ENCODE measurements around the gene ZCCHC14.

DNA sequence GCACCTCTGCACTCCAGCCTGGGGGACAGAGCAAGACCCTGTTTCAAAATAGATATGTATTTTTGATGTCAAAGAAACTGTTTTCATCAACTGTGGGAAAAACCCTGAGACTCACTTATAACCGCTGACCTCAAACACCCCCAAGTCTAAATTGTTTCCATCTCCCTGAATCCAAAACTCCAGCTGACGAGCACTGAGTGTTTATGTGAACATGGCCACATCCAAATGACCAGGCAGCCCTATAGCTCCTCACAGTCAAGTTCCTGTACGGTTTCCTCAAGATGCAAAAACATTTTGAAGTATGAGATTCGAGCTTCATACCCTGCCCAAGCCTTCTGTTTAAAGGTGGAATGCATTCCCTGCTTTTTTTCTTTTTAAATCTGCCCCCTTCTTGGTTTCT, 45.3 kb upstream of the ZCCHC14 start:
- TF ChIP-seq, protein P1, sequence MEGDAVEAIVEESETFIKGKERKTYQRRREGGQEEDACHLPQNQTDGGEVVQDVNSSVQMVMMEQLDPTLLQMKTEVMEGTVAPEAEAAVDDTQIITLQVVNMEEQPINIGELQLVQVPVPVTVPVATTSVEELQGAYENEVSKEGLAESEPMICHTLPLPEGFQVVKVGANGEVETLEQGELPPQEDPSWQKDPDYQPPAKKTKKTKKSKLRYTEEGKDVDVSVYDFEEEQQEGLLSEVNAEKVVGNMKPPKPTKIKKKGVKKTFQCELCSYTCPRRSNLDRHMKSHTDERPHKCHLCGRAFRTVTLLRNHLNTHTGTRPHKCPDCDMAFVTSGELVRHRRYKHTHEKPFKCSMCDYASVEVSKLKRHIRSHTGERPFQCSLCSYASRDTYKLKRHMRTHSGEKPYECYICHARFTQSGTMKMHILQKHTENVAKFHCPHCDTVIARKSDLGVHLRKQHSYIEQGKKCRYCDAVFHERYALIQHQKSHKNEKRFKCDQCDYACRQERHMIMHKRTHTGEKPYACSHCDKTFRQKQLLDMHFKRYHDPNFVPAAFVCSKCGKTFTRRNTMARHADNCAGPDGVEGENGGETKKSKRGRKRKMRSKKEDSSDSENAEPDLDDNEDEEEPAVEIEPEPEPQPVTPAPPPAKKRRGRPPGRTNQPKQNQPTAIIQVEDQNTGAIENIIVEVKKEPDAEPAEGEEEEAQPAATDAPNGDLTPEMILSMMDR (IDR thresholded peaks at IDR 0.05) = no peak
- TF ChIP-seq POLR2A (IDR thresholded peaks at IDR 0.05; ENCODE audit: low read depth) = no peak

Measured in esophagus muscularis mucosa (tissue), 3 donors.